Muscle layer of duodenum (tissue), 2 donors: ENCODE data around the gene TCEAL7.
A peak's percentile ranks its signal among the peaks of the same experiment; 100 is the strongest.
"Not testable (repeated sequence)": the region's sequence is repeated elsewhere in the genome, so short reads cannot be mapped to it uniquely, and the experiment has no call there.

Experiments
- H3K27ac ChIP-seq: one replicate; pipeline ENCODE4 v1.7.0; 2013; ENCODE audit warnings: mild to moderate bottlenecking, low read length
- H3K27me3 ChIP-seq: one replicate; pipeline ENCODE4 v1.7.0; 2013; ENCODE audit warnings: low read depth, mild to moderate bottlenecking, control low read depth, low read length
- H3K36me3 ChIP-seq, 2 donors: one replicate each; pipeline ENCODE4 v1.7.0; 2013; ENCODE audit warnings: low read length in 2 of 2, control low read depth in 1 of 2, mild to moderate bottlenecking in 1 of 2; ENCODE audit not compliant: insufficient read depth in 2 of 2, control insufficient read depth in 1 of 2
- H3K4me1 ChIP-seq, 2 donors: one replicate each; pipeline ENCODE4 v1.7.0; 2013; ENCODE audit warnings: low read length in 2 of 2, mild to moderate bottlenecking in 2 of 2, control low read depth in 1 of 2, moderate library complexity in 1 of 2; ENCODE audit not compliant: insufficient read depth in 2 of 2, control insufficient read depth in 1 of 2
- H3K4me3 ChIP-seq, 2 donors: one replicate each; pipeline ENCODE4 v1.7.0; 2013; ENCODE audit warnings: low read length in 2 of 2, low read depth in 1 of 2, mild to moderate bottlenecking in 1 of 2
- H3K9me3 ChIP-seq, 2 donors: one replicate each; pipeline ENCODE4 v1.7.0; 2013; ENCODE audit warnings: low read length in 2 of 2, control low read depth in 1 of 2, mild to moderate bottlenecking in 1 of 2; ENCODE audit not compliant: control insufficient read depth in 1 of 2
- donor health status: healthy.

Gene TCEAL7

GRCh38 chrX:103347682-103348397 lies 17.8 kb downstream of the TCEAL7 start:
- H3K4me3 ChIP-seq = no peak overlapping the region
- H3K9me3 ChIP-seq = no peaks in the 10 kb centered on the region
- no peak overlapping the region for H3K27ac ChIP-seq
- no peaks in the 10 kb centered on the region for H3K4me1 ChIP-seq
- no peaks in the 10 kb centered on the region for H3K36me3 ChIP-seq
- no peaks in the 10 kb centered on the region for H3K27me3 ChIP-seq

- Histone ChIP-seq H3K4me1 (no peaks in the 10 kb centered on the region), H3K27me3 (no peaks in the 10 kb centered on the region), H3K36me3 (peaks cover 0 to 4% of the 10 kb centered on the region in 2 donors), H3K9me3 (no peaks in the 10 kb centered on the region), H3K27ac (peak within 1 kb of the TSS; percentile 95), H3K4me3 (peak within 1 kb of the TSS; percentile 69 to 80)
Observed at GRCh38 chrX:103356130-103356798, 26.2 kb downstream of the TCEAL7 start, which contains the start of gene TCEAL9. TCEAL9 (plus strand) TSS chrX:103356506; CDS start chrX:103357685, 1,179 bp downstream.

- Histone ChIP-seq H3K4me3 (peak overlapping the region; percentile 69 to 80), H3K27ac (peak overlapping the region; percentile 95), H3K36me3 (peaks cover 0 to 4% of the 10 kb centered on the region in 2 donors), H3K4me1 (no peaks in the 10 kb centered on the region), H3K9me3 (no peaks in the 10 kb centered on the region), H3K27me3 (no peaks in the 10 kb centered on the region)
Observed at GRCh38 chrX:103356858-103357257, 26.8 kb downstream of the TCEAL7 start.

DNA sequence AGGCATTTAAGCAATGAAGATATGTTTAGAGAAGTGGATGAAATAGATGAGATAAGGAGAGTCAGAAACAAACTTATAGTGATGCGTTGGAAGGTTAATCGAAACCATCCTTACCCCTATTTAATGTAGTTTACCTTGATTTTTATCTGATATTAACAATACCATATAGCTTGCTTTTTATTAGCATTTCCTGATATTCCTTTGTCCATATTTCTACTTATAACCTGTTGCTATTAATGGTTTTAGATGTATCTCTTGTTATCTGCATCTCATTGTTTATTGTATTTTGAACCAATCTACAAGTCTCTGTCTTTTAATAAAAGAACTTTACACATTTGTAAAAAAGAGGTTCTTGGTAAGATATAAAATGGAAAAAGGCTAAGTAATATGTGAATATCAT lies 27.8 kb downstream of the TCEAL7 start:
- Histone ChIP-seq H3K4me3 (peak overlapping the region; percentile 69 to 80), H3K9me3 (no peaks in the 10 kb centered on the region), H3K27me3 (no peaks in the 10 kb centered on the region), H3K27ac (no peak overlapping the region), H3K4me1 (no peaks in the 10 kb centered on the region), H3K36me3 (peaks cover 0 to 4% of the 10 kb centered on the region in 2 donors)

DNA sequence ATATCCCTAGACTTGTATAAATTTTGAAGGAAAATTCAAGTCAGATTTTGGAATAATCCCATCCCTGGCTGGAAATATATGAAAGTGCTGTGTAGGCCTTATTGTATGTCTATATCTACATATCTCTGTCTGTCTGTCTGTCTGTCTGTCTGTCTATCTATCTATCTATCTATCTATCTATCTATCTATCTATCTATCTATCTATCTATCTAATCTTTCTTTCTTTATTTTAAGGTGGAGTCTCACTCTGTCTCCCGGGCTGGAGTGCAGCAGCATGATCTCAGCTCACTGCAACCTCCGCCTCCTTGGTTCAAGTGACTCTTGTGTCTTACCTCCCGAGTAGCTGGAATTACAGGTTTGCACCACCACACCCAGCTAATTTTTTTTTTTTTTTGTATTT lies 29.6 kb downstream of the TCEAL7 start:
- H3K36me3 ChIP-seq, H3K27ac ChIP-seq, H3K27me3 ChIP-seq, H3K9me3 ChIP-seq, H3K4me1 ChIP-seq, H3K4me3 ChIP-seq: not testable (repeated sequence)

DNA sequence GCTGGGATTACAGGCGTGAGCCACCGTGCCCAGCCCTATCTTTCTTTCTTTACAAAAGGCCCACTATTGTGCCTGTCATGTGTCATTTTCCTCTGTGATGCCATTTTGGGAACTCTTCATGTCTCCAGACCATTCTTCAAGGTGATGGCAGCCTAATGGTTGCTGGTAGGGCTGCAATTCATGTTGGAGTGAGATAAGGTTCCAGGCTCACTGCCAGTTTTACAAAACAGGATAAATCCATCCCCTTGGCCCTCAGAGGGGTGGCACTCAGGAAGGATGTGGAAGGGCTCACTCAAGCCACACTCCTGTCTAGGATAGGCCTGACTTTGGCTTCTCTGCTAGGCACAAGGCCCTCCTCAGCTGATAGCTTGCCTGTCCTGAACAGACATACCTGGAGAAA lies 30.1 kb downstream of the TCEAL7 start:
- no peaks in the 10 kb centered on the region for H3K27me3 ChIP-seq
- peaks cover 0 to 4% of the 10 kb centered on the region in 2 donors for H3K36me3 ChIP-seq
- no peak overlapping the region for H3K4me3 ChIP-seq
- H3K27ac ChIP-seq = no peak overlapping the region
- H3K9me3 ChIP-seq = no peaks in the 10 kb centered on the region
- H3K4me1 ChIP-seq = no peaks in the 10 kb centered on the region

DNA sequence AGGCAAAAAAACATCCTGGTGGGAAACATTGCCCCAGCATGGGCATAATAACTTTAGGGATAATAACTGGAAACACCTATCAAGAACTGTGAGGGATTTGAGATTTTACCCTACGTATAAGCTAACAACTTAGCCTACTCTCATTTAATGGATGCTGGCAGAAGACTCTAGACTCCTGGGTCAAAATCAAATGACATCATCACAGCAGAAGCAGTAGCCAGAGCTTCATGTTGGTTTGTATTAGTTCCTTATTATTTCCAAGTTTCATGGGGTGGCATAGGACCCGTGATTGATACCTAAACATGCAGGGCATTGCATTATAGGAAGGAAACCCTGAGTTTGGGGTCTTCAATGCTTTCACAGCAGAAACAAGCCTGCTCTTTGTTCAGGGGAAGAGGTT lies 30.9 kb downstream of the TCEAL7 start:
- Histone ChIP-seq H3K4me1 (no peaks in the 10 kb centered on the region), H3K4me3 (no peak overlapping the region), H3K9me3 (no peaks in the 10 kb centered on the region), H3K36me3 (peaks cover 0 to 4% of the 10 kb centered on the region in 2 donors), H3K27me3 (no peaks in the 10 kb centered on the region), H3K27ac (no peak overlapping the region)

- H3K4me3 ChIP-seq = no peak overlapping the region
- no peaks in the 10 kb centered on the region for H3K27me3 ChIP-seq
- H3K27ac ChIP-seq = no peak overlapping the region
- H3K36me3 ChIP-seq = no peaks in the 10 kb centered on the region
- H3K4me1 ChIP-seq = no peaks in the 10 kb centered on the region
- no peaks in the 10 kb centered on the region for H3K9me3 ChIP-seq
Observed at GRCh38 chrX:103361798-103362197, 31.8 kb downstream of the TCEAL7 start.

- Histone ChIP-seq H3K36me3 (no peaks in the 10 kb centered on the region), H3K4me3 (no peak overlapping the region), H3K4me1 (no peaks in the 10 kb centered on the region), H3K27me3 (no peaks in the 10 kb centered on the region), H3K27ac (no peak overlapping the region), H3K9me3 (no peaks in the 10 kb centered on the region)
Observed at GRCh38 chrX:103362474-103362873, 32.4 kb downstream of the TCEAL7 start.

- Histone ChIP-seq H3K9me3 (no peaks in the 10 kb centered on the region), H3K27ac (no peak overlapping the region), H3K27me3 (no peaks in the 10 kb centered on the region), H3K36me3 (no peaks in the 10 kb centered on the region), H3K4me1 (no peaks in the 10 kb centered on the region), H3K4me3 (no peak overlapping the region)
Observed at GRCh38 chrX:103363046-103363445, 33.0 kb downstream of the TCEAL7 start.

- Histone ChIP-seq H3K27me3 (no peaks in the 10 kb centered on the region), H3K4me3 (no peak overlapping the region), H3K27ac (no peak overlapping the region)
Observed at GRCh38 chrX:103367502-103367901, 37.5 kb downstream of the TCEAL7 start.

More at GRCh38 chrX:103367502-103367901, 37.5 kb downstream of the TCEAL7 start:
- Histone ChIP-seq H3K36me3 (no peaks in the 10 kb centered on the region), H3K4me1 (no peaks in the 10 kb centered on the region), H3K9me3 (no peaks in the 10 kb centered on the region)
